ENCODE measurements around the gene TOM1.

GRCh38 chr22:35312198-35313059 lies 12.7 kb downstream of the TOM1 start:
- TF ChIP-seq CTCF (IDR thresholded peaks at IDR 0.05), result no peak
- no peak for TF ChIP-seq EZH2 (IDR thresholded peaks at IDR 0.05; ENCODE audit: borderline replicate concordance, insufficient read depth, low read depth, low read length, poor library complexity, severe bottlenecking)

Data from B cell (primary cell).